NCI-H510A (cell line): Measurements from ENCODE around the gene MCL1.

Experiments
- DNase-seq: peaks from one replicate; lab custom pipeline; 2025; lab: John Stamatoyannopoulos, UW

Gene MCL1

DNA sequence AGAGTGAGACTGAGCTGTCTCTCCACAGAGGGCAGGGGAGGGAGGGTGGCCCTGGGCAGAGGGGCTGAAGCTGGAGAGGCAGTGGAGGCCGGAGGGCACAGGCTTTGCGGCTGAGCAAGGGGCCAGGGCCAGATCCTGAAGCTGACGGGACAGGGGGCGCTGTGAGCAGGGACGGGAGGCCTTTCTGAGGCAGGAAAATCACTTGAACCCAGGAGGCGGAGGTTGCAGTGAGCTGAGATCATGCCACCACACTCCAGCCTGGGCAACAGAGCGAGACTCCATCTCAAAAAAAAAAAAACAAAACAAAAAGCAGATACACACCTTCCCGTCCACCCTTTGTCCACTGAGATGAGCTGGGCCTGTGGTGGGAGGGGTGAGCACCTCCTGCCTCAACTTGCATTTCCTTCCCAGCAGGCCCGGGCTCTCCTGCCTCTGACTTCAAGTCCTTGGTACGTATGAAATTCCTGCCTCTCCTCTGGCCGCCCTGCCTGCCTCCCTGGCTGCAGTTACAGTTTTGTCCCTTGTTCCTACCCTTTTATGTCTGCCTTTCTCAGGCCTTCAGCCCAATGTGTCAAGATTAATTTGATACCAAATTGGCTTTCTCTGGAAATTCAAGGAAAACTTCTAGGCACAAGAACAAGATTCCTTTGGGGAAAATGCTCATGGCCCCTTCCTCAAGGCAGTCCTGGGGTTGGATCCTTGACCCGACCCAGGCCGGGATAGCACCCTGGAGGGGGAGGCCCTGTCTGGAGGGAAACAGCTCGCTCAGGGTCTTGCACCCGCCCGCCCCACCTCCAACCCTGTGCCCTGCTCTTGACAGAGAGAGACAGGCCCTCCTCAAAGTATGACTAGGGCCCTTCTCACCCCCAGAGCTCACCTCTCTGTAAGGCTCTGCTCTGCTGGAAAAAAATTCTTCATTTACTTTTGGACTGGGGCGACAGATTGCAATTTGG is 41.4 kb downstream of the MCL1 start:
- no peak for DNase-seq

DNA sequence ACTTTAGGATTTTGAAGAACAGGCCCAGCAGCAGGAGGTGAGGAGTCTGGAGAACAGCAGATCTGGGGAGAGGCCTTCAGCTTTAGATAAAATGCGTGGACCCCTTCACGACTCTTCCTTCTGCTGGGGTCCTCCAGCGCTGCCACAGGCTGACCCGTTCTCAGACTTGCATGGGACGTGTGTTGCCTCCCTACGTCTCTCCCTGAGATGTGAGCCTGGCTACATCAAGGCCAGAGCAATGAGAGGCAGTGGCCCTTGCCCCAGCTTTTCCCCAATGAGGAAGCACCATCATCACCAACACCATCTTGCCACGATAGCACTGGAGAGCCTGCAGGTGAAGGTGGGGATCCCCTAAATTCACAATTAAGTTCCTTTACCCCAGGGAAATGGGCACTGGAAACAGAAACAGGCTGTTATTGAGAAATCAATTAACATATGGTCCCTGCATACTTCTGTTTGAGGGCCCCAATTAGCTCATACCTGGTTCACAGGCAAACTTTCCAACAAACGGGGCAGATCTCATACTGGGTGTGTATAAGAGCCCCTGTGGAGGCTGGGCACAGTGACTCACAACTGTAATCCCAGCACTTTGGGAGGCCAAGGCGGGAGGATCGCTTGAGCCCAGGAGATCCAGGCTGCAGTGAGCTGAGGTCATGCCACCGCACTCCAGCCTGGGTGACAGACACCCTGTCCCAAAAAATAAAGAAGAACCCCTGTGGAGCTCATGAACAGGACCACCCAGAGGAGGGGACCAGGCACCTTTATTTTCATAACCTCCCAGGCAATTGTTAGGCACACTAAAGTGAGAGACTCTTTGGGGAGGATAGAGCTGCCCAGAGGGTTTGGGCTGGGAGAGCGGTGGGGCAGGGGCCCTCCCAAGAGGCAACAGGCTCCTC is 42.3 kb downstream of the MCL1 start:
- no peak for DNase-seq

DNA sequence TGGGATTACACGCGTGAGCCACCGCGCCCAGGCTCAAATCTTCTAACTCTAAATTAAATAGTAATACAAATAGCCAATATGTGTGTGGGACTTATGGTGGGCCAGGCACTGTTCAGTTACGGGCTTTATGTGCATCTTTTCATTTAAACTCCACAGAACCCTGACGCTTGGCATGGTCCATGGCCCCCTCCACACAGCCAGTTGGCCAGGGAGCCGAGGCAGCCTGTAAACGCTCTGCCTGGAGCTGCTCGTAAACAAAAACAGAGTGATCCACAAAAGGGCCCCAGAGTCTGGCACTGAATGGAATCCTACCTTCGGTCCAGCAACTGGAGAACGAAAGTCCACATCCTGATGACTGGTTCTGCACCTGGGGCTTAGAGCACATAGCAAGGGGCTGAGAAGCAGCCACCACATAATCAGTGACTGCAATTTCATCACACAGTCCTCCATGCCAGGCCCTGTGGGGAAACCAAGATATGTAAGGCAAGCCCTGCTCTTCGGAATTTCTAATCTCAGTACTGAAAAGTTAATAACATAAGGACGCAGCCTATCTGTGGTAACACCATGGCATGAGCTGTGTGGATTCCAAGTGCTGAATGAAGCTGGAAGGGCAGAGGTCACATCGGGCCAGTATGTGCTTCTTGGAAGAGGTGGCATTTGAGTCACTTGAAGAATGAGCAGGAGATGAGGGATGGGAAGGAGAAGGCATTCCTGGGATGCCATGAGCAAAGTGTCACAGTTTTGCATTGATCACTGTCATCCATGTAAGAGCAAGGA is 43.7 kb downstream of the MCL1 start:
- no peak for DNase-seq

DNA sequence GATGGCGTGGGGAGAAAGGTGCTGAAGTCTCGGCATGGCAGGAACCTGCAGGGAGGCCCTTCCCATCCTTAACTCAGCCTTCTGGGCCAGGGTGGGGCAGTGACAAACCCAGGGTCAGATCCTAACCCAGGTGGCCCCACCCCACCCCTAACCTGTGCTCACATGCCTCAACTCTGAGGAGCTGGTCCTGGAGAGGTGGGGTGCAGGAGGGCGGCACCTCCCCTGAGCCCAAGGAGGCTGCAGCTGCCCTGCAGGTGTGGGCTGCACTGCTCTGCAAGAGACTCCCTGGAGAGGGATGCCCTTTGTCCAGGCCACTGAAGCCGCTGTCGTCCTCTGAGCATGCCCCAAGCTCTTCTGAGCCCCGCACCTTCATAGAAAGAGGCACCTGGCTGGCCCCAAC is 45.4 kb downstream of the MCL1 start:
- DNase-seq: no peak

DNA sequence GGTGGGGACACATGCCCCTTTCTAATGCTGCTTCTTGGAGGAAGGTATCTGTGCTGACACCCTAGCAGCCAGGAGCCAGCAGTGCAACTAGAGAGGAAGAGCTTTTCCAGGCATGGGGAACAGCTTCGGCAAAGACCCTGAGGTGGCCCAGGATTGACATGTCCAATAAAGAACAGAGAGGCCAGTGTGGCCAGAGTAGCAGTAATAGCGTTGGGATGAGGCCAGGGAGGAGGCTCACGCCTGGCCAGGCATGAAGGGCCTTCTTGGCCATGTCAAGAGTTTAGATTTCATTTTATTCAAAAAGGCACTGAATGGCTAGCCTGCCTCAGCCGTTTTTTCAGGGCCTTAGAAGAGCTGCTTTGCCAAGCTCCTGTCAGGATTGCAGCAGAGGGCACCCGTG is 46.5 kb downstream of the MCL1 start:
- DNase-seq: no peak

DNA sequence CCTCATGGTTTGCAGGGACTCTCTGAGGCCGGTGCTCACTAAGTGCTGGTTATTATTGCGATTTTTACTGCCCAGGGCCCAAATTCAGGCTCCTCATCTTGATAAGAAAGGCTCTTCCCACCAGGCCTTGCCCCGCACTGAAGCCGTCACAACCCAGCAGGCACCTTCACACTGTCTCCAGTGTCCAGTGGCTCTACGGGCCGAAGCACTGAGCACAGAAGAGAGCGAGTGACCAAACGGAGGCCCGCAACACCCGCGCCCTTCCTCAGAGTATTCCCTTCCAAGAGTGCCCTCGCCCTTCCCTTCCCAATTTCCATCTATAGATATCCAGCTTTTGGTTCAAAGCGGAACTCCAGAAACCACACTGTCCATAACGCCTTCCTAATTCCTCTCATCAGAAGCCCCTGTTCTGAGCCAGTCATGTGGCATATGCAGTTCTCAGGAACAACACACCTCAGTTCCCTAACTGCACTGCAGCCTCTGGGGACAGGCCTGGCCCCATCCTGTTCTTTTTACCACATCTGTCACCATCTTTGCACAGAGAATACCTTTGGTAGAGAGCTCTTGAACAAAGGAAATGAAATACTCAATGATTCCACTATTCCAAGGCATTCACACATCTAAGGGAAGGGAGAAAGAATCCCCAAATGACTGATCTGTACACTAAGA is 48.8 kb downstream of the MCL1 start:
- no peak for DNase-seq

DNA sequence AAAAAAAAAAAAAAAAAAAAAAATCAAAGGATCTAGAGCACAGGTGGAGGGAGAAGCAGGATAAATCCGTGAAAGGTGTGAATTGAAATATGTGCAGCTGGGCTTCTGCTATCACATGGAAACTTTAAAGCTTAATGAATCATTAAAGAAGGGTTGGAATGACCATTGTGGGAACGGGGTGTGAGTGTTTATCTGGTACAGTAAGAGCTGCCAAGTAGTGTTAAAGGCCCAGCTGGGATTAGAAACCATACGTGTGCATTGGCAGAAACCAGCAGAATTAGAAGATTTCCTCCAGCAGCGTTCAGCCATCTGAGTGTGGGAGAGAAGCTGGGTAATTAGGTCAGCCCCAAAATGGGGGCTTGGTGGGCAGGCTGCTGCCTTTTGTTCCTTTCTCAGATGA is 50.4 kb downstream of the MCL1 start:
- DNase-seq: no peak

DNA sequence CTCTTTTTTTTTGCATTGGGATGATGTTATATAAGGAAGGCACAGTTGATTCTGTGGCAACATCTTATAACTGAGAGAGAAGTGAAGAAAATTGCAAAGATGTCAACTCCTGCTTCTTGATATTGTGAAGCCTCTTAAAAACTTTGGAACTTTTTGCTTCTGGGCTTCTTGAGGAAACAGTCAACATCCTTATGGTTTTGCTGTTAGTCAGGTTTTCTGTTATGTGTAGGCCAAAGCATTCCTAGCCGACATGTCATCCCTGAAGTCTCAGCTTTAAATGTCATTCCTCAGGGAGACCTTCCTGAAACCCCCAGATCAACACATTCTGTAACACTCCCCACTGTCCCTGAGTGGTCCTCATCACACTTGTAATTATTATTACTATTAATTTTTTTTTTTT is 51.2 kb downstream of the MCL1 start:
- DNase-seq: no peak

DNA sequence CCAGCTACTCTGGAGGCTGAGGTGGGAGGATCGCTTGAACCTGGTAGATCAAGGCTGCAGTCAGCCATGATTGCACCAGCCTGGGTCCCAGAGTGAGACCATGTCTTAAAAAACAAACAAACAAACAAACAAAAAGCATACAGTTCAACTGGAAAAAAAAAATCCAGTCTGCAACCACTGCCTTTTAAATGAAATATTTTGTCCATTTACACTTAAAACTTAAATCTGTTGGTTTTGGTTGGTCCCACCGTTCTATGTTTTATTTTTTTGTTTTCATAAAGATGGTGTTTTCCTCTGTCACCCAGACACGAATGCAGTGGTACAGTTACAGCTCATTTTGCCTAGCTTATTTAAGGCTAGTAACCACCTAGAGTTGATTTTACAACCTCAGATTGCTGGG is 54.1 kb downstream of the MCL1 start:
- no peak for DNase-seq
